AML-193 (cell line): ENCODE results near the gene SRM.
A peak's percentile ranks its signal among the peaks of the same experiment; 100 is the strongest.
"Not testable (repeated sequence)": the region's sequence is repeated elsewhere in the genome, so short reads cannot be mapped to it uniquely, and the experiment has no call there.

ENCODE experiments used
- DNase-seq, 2 experiments: peaks; one replicate each; lab custom pipeline; 2025; lab: John Stamatoyannopoulos, UW

The SRM gene

GRCh38 chr1:11064942-11065341 lies 5.1 kb upstream of the SRM start:
- DNase-seq = no peak

DNA sequence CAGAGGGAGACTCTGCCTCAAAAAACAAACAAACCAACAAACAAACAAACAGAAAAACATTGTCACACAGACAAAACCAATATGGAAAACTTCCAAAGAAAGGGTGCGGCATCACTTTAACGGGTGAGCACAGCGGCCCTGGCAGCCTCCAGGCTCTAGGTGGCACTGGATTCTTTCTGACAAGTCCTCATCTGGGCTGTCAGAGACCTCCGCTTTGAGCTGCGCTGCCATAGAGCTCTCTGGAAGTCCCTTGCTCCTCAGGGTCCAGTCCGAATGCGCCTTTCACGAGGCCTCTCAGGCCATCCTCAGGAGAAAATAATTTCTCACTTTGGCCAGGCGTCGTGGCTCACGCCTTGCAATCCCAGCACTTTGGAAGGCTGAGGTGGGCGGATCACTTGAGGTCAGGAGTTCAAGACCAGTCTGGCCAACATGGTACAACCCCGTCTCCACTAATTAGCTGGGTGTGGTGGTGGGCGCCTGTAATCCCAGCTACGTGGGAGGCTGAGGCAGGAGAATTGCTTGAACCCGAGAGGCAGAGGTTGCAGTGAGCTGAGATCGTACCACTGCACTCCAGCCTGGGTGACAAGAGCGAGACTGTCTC lies 4.2 kb upstream of the SRM start:
- not testable (repeated sequence) for DNase-seq

GRCh38 chr1:11062965-11063401 lies 3.2 kb upstream of the SRM start:
- no peak for DNase-seq

DNA sequence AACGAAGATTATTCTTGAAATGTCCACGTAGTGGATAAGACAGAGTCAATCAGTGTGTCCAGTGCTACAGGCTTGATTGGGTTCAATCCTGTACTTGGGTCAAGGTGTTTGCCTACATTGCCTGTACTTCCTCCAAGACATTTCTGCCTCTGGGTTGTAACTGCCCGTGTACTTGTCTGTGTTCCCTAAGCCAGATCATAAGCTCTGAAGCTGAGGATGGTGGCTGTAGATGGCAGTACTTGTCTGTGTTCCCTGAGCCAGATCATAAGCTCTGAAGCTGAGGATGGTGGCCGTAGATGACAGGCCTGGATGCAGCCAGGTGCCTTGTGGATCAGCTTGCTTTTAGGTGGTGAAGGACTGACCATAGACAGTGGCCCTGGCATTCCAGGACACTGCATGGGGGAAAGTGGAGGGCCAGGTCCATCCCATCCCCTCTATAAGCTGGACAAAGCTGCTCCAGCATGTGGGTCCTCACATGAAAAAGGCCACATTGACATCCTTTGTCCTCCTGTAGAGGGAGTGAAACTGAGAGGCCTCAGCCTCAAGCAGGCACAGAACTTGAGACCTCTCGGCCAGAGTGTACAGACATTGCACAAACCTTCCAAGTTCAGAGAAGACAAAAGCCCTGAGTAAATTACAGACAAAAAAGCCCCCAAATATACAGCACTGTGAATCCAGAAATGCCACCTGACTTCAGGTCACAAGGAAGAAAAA lies 2.0 kb upstream of the SRM start:
- no peak for DNase-seq

- no peak for DNase-seq
Observed at GRCh38 chr1:11059155-11059967, 457 bp downstream of the SRM start.

GRCh38 chr1:11058595-11059154 lies 1.1 kb downstream of the SRM start:
- no peak for DNase-seq

DNA sequence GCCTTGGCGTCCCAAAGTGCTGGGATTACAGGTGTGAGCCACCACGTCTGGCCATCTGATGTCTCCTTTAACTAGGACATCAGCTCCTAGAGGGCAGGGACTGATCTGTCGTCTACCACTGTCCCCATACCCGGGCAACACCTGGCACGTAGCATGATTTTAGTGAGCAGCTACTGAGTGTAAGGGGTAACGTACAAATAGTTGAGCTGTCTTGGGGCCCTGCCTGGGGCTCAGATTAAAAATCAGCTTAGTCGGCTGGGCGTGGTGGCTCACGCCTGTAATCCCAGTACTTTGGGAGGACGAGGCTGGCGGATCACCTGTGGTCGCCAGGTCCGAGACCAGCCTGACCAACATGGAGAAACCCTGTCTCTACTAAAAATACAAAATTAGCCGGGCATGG lies 1.8 kb downstream of the SRM start:
- no peak for DNase-seq

DNA sequence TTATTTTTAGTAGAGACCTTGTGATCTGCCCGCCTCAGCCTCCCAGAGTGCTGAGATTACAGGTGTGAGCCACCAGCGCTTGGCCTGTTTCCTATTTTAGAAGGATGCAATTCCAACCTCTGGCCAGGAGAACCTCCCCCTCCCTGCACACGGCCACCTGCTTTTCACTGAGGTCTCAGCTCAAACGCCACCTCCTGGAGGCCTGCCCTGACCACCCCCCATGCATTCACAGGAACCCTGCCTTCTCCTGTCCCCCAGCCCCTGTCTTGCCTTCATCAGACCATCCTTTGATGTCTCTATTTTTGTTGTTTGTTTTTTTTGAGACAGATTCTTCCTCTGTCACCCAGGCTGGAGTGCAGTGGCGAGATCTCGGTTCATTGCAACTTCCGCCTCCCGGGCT lies 2.3 kb downstream of the SRM start:
- DNase-seq = no peak

DNA sequence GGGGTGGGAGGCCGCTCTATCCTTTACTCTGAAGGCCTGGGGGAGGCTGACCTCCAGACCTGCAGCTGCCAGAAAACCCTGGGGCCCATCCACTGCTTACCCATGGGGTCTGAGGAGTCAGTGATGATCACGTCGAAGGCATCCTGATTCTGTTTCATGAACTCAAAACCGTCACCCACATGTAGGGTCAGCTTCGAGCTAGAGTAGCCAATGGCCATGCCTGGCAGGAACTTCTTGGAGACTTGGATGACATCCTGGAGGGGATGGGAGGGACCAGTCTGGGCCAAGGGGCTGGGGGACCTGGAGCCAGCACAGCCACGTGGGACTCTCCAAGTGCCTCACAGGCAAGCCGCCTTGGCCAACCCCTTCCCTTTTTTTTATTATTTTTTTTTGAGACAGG lies 3.3 kb downstream of the SRM start:
- DNase-seq = no peak

DNA sequence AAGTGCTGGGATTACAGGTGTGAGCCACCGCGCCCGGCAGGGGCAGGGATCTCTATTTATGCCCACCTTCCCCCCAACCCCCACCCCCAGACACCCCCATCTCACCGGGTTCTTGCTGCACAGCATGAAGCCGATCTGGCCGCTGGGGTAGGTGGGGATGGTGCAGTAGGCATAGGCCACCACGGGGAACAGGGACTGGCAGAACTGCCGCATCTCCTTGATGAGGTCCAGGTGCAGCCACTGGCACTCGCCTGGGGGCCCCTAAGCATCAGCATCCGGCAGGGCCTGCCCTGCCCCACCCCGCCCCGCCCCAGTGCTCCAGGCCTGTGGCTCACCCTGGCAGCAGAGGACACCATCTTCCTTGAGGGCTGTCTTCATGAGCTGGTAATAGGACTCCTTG lies 4.1 kb downstream of the SRM start:
- no peak for DNase-seq

DNA sequence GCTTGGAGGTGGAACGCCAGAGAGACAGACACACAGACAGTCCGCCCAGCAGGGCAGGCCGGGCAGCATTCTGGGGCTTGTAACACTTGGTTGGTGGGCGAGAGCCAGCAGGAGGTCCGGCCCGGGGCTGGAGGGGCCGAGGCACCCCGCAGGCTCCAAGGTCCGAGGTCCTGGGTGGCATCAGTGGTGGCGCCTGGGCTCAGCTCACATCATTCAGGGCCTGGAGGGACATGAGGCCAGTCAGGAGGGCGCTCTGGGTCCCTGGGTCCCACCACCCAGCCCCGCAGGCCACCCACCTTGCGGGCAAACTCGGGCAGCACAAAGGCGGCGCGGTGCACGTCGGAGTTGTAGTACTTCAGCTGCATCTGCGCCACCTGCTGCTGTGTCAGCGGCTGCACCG lies 5.2 kb downstream of the SRM start:
- no peak for DNase-seq

DNA sequence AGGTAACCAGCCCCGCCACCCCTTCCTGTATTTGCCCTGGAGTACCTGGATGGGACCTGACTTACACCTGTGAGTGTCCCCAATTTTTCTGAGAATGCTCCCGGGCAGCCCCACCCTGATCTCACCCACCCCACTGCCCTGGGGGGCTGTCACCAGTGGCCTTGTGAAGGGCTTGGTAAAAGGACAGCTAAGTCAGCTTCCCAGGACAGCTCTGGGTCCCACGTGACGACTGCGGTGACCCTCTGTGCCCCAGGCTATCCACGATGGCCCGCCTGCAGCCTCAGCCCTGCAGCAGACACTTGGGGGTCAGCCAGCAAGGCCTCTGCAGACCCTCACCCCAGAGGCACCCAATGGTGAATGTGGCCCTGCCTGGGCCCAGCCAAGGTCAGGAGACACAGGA lies 5.6 kb downstream of the SRM start:
- no peak for DNase-seq

- DNase-seq = no peak
Observed at GRCh38 chr1:11053758-11054137, 6.1 kb downstream of the SRM start.

DNA sequence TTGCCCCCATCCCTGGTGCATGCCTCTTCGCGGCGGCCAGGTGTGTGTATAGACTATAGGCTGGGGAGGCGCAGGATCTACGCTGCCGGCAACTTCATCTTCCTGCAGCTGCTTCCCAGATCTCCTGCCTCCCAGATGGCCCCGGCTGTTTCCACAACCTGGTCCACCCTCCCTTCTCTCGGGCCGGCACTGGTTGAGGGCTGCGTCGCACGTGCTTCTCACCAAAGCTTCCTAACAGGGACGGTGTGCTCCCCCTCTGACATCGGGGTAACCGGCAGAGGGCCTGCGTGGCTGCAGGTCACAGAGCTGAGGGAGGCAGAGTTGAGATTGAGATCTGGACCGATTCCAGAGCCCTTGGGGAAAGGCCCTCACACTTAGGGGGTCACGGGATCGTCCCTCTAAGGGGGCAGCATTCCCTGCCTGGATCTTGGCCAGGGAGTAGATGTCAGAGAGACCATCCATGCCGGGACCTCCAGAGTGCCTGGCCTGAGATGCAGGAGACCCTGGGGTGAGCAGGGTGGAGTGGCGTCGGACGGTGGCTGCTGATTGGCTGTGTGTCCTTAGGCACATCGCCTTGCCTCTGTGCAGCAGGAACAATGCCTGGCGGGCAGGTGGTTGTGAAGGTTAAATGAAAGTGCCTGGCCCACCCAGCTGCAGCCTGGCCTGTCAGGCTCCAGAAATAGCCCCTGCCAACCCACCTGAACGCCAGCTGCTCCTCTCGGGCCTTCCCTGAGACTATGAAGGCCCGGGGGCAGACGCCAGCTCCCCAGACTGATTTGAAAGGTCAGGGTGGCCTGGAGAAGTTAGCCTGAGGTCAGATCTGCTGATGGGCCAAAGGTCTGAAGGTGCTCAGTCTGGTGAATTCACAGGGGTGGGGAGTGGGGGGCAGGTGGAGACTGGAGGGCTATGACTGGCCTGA lies 6.7 kb downstream of the SRM start:
- DNase-seq = no peak

- peak; percentile 35 to 73 for DNase-seq
Observed at GRCh38 chr1:11051781-11052511, 7.9 kb downstream of the SRM start.

DNA sequence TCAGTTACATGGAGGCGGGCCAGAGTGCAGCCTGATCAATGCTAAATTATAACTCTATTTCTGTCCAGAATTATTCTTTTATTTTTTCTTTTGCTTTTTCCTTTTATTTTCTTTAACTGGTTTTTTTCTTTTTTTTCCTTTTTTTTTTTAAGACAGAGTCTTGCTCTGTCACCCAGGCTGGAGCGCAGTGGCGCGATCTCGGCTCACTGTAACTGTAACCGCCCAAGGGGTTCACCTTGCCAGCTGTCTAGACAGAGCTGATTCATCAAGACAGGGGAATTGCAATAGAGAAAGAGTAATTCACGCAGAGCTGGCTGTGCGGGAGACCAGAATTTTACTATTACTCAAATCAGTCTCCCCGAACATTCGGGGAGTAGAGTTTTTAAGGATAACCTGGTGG lies 8.7 kb downstream of the SRM start:
- DNase-seq = not testable (repeated sequence)

DNA sequence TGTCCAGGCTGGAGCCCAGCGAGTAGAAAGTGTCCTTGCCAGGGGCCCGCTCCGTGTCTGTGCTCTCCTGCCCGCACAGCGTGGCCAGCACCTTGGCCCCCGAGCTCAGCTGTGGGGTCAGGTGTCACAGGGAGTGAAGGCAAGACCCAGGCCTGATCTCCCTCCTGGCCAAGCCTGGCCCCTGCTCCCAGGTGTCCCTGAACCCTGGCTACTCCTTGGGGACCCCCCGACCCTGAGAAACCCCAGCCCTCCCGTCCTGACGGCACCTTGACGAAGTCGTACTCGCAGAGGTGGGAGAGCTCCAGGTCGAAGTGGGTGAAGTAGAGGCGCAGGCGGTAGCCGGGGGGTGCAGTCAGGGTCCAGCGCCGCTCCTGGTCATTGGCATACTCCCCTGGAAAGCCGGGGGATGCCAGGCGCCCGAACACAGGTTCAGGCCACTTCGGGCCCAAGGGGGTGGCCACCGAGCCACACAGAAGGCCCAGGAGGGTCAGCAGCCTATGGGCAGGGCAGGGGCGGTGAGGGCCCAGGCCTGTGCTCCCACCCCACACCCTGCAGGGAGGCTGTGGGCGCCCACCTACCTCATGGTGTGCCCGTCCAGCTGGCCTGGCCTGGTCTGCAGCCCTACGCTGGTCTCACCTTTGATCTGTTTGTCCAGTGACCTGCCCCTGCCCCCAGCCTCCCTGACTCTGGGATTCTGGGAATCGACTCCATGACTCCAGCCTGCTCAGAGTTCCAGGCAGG lies 13.0 kb downstream of the SRM start, which contains the start of gene MASP2:
Gene MASP2 (minus strand): TSS at position 615 of the 741 bp plus-strand sequence. CDS start 32 bp downstream, at position 583.
- DNase-seq = no peak

- no peak for DNase-seq
Observed at GRCh38 chr1:11046270-11046566, 13.6 kb downstream of the SRM start.

DNA sequence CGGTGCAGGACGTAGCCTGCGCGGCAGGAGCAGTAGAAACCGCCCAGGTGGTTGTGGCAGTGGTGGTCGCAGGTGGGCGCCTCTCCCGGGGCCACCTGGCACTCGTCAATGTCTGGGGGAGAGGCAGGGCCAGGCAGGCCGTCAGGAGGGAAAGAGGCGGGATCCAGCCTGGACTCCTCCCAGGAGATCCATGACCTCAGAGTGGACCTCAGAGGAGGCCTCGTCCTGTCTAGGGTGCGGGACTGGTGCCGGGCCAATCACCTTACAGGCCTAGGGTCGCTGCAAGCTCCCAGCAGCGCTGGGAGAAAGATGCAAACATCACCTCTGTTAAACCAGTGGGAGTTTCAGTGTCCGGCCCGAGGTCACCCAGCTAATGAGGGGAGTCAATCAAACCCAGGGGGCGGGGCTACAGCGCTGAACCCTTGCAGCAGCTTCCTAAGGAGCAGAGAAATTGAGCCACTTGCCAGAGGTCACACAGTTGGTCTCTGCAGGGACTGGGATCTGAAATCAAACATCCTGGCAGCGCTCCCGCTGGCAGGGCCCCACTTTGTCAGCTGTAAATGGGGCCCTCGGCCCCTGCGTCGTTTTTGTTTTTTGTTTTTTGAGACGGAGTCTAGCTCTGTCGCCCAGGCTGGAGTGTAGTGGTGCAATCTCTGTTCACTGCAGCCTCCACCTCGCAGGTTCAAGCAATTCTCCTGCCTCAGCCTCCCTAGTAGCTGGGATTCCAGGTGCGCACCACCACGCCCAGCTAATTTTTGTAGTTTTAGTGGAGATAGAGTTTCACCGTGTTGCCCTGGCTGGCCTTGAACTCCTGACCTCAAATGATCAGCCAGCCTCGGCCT lies 14.2 kb downstream of the SRM start:
- no peak for DNase-seq
